DMS153 treated with DMSO at 0.1 percent for 48 hours (cell line): ENCODE results near the gene ZFYVE19.
A peak's percentile ranks its signal among the peaks of the same experiment; 100 is the strongest.

ENCODE experiments used
- DNase-seq: peaks from one replicate; lab custom pipeline; 2025; ENCODE audit not compliant: unreplicated experiment; lab: John Stamatoyannopoulos, UW

The ZFYVE19 gene

GRCh38 chr15:40807028-40807887, at the start of gene ZFYVE19, which contains the start of gene DNAJC17:
Gene ZFYVE19, plus strand, starts transcription at chr15:40807089. Its CDS starts 501 bp downstream, at chr15:40807590.
Gene DNAJC17, minus strand, starts transcription at chr15:40807473. Its CDS starts 27 bp downstream, at chr15:40807446.
- DNase-seq = peak; percentile 80

GRCh38 chr15:40759961-40760360, 46.9 kb upstream of the ZFYVE19 start:
- DNase-seq = no peak

GRCh38 chr15:40762919-40763800, 43.7 kb upstream of the ZFYVE19 start:
- peak; percentile 28 for DNase-seq

- peak; percentile 21 for DNase-seq
Observed at GRCh38 chr15:40763801-40764628, 42.9 kb upstream of the ZFYVE19 start, which contains the start of gene GCHFR. Gene GCHFR, plus strand, starts transcription at chr15:40764068. Its CDS starts 113 bp downstream, at chr15:40764181.

GRCh38 chr15:40764629-40765103, 42.2 kb upstream of the ZFYVE19 start:
- DNase-seq = no peak

- DNase-seq = no peak
Observed at GRCh38 chr15:40766194-40766815, 40.6 kb upstream of the ZFYVE19 start.

GRCh38 chr15:40766906-40767837, 39.7 kb upstream of the ZFYVE19 start:
- no peak for DNase-seq

GRCh38 chr15:40767838-40768500, 38.9 kb upstream of the ZFYVE19 start:
- no peak for DNase-seq

- no peak for DNase-seq
Observed at GRCh38 chr15:40768521-40769273, 38.2 kb upstream of the ZFYVE19 start.

GRCh38 chr15:40769274-40770146, 37.4 kb upstream of the ZFYVE19 start, which contains the start of gene C15orf62:
Gene C15orf62, plus strand, starts transcription at chr15:40769980. Its CDS starts 516 bp downstream, at chr15:40770496.
- DNase-seq = no peak

GRCh38 chr15:40770147-40770721, 36.7 kb upstream of the ZFYVE19 start:
- no peak for DNase-seq

GRCh38 chr15:40771242-40771641, 35.6 kb upstream of the ZFYVE19 start:
- no peak for DNase-seq

- DNase-seq = no peak
Observed at GRCh38 chr15:40772014-40772413, 34.9 kb upstream of the ZFYVE19 start.

GRCh38 chr15:40773496-40773895, 33.4 kb upstream of the ZFYVE19 start:
- DNase-seq = no peak

GRCh38 chr15:40773902-40774301, 33.0 kb upstream of the ZFYVE19 start:
- no peak for DNase-seq

- DNase-seq = no peak
Observed at GRCh38 chr15:40775007-40775406, 31.9 kb upstream of the ZFYVE19 start.
